Peyer's patch (tissue), 4 donors: Measurements from ENCODE around the gene CUBN. TPM values are rescaled to one million over a fixed set of nuclear protein-coding genes. Genes with fewer than 3 reads are reported as not detected.

ENCODE experiments used
- DNase-seq, 3 donors: peaks; one replicate each; pipeline ENCODE4 v3.0.0-alpha.2; 2017 to 2019
- H3K27ac ChIP-seq, 4 donors: fragments of 200-600 bp; sonication (generic); one replicate each; pipeline ENCODE4 v1.5.1; 2016 to 2019
- H3K27me3 ChIP-seq, 2 donors: fragments of 200-600 bp; sonication (generic); one replicate each; pipeline ENCODE4 v1.5.1; 2019
- H3K36me3 ChIP-seq, 3 donors: fragments of 200-600 bp; sonication (generic); one replicate each; pipeline ENCODE4 v1.5.1; 2016 to 2019
- H3K4me1 ChIP-seq, 4 donors: fragments of 200-600 bp; sonication (generic); one replicate each; pipeline ENCODE4 v1.5.1; 2016 to 2019
- H3K4me3 ChIP-seq, 4 donors: fragments of 200-600 bp; sonication (generic); 1 replicate in 3 of 4; 2 replicates in 1 of 4; pipeline ENCODE4 v1.5.1; 2016 to 2019; ENCODE audit warnings: mild to moderate bottlenecking in 1 of 4
- H3K9me3 ChIP-seq, 4 donors: fragments of 200-600 bp; sonication (generic); one replicate each; pipeline ENCODE4 v1.5.1; 2016 to 2019; ENCODE audit warnings: mild to moderate bottlenecking in 1 of 4
- POLR2A ChIP-seq, 2 donors: fragments of 450-650 bp; IDR thresholded peaks; one replicate each; pipeline ENCODE4 v1.5.1; 2017; ENCODE audit warnings: antibody characterized with exemption in 2 of 2, mild to moderate bottlenecking in 2 of 2, moderate library complexity in 2 of 2
- small RNA-seq, 2 donors: library from RNA; depleted of rRNA; stranded (forward); fragments of <200 nt; gene quantifications; one replicate each; pipeline ENCODE3, GENCODE V24; 2016
- total RNA-seq, 4 donors: library from RNA; depleted of rRNA; stranded (reverse); fragments of >200 nt; gene quantifications; one replicate each; pipeline ENCODE4 v1.1.0, GENCODE V29; 2016
- TF ChIP-seq, protein P1 (sequence below), 6 experiments: fragments of 450-650 bp in 4 of 6; fragments of 200-600 bp in 2 of 6; sonication (generic) in 1 of 6; IDR thresholded peaks; one replicate each; pipeline ENCODE4 v1.5.1; 2017 to 2019; ENCODE audit warnings: antibody characterized with exemption in 6 of 6, mild to moderate bottlenecking in 3 of 6, moderate library complexity in 1 of 6

The CUBN gene
- total RNA-seq, 4 donors from 2014 or later: 2.5 to 329 (median 126) TPM

DNA sequence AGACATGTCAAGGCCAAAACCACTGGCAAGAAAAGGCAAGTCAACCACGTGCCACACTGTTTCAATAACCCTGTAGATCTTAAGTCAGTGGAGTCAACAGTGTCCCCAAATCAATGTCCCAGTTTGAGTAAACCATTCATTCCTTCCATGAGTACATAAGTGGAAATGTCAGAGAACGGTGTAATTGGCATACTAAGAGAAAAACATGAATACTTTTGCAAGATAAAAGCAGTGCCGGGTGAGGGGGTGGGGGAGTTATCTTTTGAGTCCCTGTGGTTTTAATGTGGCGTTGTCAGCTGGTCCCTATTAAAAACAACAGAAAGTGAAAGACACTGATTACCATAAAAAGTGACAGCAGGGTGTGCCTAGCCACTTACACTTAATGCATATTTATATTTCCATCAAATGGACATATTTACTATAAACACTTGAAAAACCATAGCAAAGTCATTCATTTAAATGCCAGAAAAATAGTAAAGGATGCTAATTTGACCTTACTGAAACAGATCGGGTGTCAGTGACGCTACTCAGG is 350.2 kb downstream of the CUBN start:
- Histone ChIP-seq H3K4me1 (no peaks in the 10 kb centered on the region), H3K9me3 (no peaks in the 10 kb centered on the region), H3K4me3 (no peak overlapping the region), H3K27me3 (no peaks in the 10 kb centered on the region), H3K27ac (no peak overlapping the region), H3K36me3 (no peaks in the 10 kb centered on the region)
- TF ChIP-seq POLR2A (IDR thresholded peaks at IDR 0.05): no peak
- TF ChIP-seq, protein P1, sequence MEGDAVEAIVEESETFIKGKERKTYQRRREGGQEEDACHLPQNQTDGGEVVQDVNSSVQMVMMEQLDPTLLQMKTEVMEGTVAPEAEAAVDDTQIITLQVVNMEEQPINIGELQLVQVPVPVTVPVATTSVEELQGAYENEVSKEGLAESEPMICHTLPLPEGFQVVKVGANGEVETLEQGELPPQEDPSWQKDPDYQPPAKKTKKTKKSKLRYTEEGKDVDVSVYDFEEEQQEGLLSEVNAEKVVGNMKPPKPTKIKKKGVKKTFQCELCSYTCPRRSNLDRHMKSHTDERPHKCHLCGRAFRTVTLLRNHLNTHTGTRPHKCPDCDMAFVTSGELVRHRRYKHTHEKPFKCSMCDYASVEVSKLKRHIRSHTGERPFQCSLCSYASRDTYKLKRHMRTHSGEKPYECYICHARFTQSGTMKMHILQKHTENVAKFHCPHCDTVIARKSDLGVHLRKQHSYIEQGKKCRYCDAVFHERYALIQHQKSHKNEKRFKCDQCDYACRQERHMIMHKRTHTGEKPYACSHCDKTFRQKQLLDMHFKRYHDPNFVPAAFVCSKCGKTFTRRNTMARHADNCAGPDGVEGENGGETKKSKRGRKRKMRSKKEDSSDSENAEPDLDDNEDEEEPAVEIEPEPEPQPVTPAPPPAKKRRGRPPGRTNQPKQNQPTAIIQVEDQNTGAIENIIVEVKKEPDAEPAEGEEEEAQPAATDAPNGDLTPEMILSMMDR (IDR thresholded peaks at IDR 0.05): no peak
- no peak for DNase-seq

DNA sequence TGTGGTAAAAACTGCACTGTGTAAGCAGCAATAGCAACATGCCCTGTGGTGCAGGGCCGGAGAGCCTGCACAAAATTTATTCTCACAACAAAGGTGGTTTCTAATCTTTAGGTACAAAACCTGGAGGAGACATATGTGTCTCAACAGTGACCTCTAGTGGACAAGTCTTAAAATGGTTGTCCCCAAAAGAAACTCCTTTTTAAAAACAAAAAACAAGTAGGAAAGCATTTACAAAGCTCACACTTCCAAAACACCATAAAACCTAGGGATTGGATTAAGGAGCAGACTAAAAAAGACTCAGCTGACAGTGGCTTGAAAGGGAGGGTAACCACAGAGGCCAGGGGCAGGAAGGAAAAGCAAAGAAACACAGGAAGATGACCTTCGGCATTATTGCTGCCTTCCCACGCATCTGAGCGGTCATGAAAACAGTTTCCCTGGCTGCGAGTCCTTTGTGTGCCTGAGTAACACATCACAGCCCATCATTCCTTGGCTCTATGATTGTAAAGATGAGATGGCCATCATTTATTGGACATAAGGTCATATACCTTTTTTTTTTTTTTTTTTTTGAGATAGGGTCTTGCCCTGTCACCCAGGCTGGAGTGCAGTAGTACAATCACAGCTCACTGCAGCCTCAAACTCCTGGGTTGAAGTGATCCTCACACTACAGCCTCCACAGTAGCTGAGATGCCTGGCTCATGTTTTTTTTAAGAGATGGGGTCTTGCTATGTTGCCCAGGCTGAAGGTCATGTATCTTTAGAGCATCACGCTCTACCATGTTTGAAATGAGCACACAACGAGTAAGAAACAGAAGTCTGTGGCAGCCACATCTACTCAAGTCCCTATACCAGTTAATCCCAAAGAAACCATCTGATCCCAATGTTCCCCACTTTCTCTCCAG is 351.9 kb downstream of the CUBN start:
- no peaks in the 10 kb centered on the region for H3K4me1 ChIP-seq
- no peaks in the 10 kb centered on the region for H3K36me3 ChIP-seq
- no peak overlapping the region for H3K27ac ChIP-seq
- no peaks in the 10 kb centered on the region for H3K9me3 ChIP-seq
- DNase-seq: no peak
- TF ChIP-seq POLR2A (IDR thresholded peaks at IDR 0.05): no peak
- TF ChIP-seq, protein P1 (IDR thresholded peaks at IDR 0.05): peak; percentile 60 to 77 (median 73)
- no peak overlapping the region for H3K4me3 ChIP-seq
- no peaks in the 10 kb centered on the region for H3K27me3 ChIP-seq

DNA sequence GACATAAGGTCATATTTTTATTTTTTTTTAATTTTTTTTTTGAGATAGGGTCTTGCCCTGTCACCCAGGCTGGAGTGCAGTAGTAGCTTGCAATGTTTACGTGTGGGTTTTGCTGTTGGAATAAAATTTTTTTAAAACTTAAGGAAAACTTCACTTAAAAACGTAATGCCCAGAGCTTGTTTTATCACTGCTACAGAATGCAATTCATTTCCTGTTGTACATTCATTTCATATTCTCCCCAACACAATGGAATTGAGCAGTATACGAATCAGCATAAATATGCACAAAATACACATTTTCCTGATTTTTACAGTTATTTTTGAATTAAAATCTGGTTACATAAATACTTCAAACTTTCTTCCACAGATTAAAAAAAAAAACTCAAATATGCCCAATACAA is 352.7 kb downstream of the CUBN start:
- no peak overlapping the region for H3K27ac ChIP-seq
- no peak for TF ChIP-seq POLR2A (IDR thresholded peaks at IDR 0.05)
- TF ChIP-seq, protein P1 (IDR thresholded peaks at IDR 0.05): no peak
- no peaks in the 10 kb centered on the region for H3K9me3 ChIP-seq
- no peaks in the 10 kb centered on the region for H3K4me1 ChIP-seq
- no peak overlapping the region for H3K4me3 ChIP-seq
- no peak for DNase-seq
- no peaks in the 10 kb centered on the region for H3K27me3 ChIP-seq
- no peaks in the 10 kb centered on the region for H3K36me3 ChIP-seq

Small RNA genes lying within 50 kb of the gene (small RNA-seq; reads per million reads assigned to genes)
- gene AC067747.1: 0 reads per million in 2 donors

Other genes starting within 250 kb of the CUBN start
- 10 to 100 TPM in 1 of 4 donors, 1 to 10 TPM in 3; 4.0 to 24.8 (median 6.4) TPM for gene TRDMT1, start 71.9 kb upstream of the CUBN start, total RNA-seq
- gene VIM, start 98.4 kb upstream of the CUBN start, total RNA-seq: 100 to 1,000 TPM; 139 to 914 (median 434) TPM